Activated T-cell treated with anti-CD3 and anti-CD28 coated beads, Interleukin-2, amount 50 U/mL, for 24 hours (primary cell): ENCODE measurements around the gene SUGCT.
"Not testable (repeated sequence)": the region's sequence is repeated elsewhere in the genome, so short reads cannot be mapped to it uniquely, and the experiment has no call there.

Experiments used
- DNase-seq: peaks from one replicate; pipeline ENCODE4 v3.0.0-alpha.2; 2020
- H3K27ac Mint-ChIP-seq: 2 replicates; pipeline ENCODE4 v1.8.0; 2020; ENCODE audit warnings: mild to moderate bottlenecking, mixed read lengths
- H3K27me3 Mint-ChIP-seq: 2 replicates; pipeline ENCODE4 v1.8.0; 2020; ENCODE audit warnings: mixed read lengths
- H3K36me3 Mint-ChIP-seq: 2 replicates; pipeline ENCODE4 v1.8.0; 2020; ENCODE audit warnings: low read depth, mixed read lengths
- H3K4me1 Mint-ChIP-seq: 2 replicates; pipeline ENCODE4 v1.8.0; 2020; ENCODE audit warnings: low read depth, mixed read lengths
- H3K4me3 Mint-ChIP-seq: 2 replicates; pipeline ENCODE4 v1.8.0; 2020; ENCODE audit warnings: mild to moderate bottlenecking, moderate library complexity, mixed read lengths
- H3K9me3 Mint-ChIP-seq: 2 replicates; pipeline ENCODE4 v1.8.0; 2020; ENCODE audit warnings: mixed read lengths

SUGCT gene

DNA sequence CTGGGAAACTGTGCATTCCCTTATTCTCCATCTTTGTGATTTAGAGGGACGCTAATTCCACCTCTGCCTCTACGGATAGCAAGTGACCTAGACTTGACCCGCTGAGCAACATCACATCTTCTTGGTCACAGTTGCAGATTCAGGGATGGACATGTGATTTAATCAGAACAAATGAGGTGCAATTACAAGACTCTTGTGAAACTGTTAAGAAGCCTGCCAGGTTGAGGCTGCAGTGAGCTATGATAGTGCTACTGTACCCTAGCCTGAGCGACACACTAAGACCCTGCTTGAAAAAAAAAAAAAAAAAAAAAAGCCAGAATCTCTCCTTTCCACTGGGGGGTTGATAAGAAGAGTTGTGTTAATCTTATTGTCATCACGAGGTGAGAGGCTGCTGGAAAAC is 14.8 kb upstream of the SUGCT start:
- Mint-ChIP-seq H3K27ac (no peak overlapping the region), H3K36me3 (peaks cover 12% of the 10 kb centered on the region), H3K9me3 (no peaks in the 10 kb centered on the region), H3K27me3 (no peaks in the 10 kb centered on the region), H3K4me1 (no peaks in the 10 kb centered on the region), H3K4me3 (no peak overlapping the region)
- no peak for DNase-seq

DNA sequence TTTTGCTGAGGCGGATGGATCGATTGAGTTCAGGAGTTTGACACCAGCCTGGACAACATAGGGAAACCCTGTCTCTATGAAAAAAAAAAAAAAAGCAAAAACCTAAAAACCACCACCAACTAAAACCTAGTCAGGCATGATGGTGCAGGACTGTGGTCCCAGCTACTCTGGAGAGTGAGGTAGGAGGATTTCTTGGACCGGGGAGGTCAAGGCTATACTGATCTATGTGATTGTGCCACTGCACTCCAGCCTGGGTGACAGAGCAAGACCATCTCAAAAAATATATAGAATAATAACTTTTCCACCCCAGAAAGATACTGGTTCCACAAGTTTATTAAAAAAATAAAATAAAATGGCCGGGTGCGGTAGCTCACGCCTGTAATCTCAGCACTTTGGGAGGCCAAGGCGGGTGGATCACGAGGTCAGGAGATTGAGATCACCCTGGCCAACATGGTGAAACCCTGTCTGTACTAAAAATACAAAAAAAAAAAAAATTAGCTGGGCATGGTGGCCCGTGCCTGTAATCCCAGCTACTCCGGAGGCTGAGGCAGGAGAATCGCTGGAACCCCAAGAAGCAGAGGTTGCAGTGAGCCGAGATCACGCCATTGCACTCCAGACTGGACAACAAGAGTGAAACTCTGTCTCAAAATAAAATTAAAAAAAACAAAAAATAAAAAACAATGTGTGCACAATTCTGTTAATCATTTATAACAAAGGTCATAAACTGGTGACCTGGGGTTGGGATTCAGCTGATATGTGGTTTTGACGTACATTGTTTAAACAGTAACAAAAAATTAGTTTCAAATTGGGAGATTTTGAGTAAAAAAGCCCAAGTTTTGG is 12.5 kb upstream of the SUGCT start:
- H3K27me3 Mint-ChIP-seq, result not testable (repeated sequence)

DNA sequence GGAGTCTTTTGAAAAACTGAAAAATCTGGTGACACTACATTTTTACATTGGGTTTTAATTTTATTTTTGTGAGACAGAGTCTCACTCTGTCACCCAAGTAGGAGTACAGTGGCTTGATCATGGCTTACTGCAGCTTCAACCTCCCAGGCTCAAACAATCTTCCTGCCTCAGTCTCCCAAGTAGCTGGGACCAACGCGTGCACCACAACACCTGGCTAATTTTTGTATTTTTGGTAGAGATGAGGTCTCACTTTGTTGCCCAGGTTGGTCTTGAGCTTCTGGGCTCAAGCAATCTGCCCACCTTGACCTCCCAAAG is 11.9 kb upstream of the SUGCT start:
- H3K9me3 Mint-ChIP-seq, result no peaks in the 10 kb centered on the region
- no peak for DNase-seq

More for the DNA sequence above, 12.5 kb upstream of the SUGCT start:
- H3K4me1 Mint-ChIP-seq, H3K9me3 Mint-ChIP-seq, H3K4me3 Mint-ChIP-seq, DNase-seq, H3K27ac Mint-ChIP-seq: not testable (repeated sequence)
- H3K36me3 Mint-ChIP-seq, result peaks cover 19% of the 10 kb centered on the region

DNA sequence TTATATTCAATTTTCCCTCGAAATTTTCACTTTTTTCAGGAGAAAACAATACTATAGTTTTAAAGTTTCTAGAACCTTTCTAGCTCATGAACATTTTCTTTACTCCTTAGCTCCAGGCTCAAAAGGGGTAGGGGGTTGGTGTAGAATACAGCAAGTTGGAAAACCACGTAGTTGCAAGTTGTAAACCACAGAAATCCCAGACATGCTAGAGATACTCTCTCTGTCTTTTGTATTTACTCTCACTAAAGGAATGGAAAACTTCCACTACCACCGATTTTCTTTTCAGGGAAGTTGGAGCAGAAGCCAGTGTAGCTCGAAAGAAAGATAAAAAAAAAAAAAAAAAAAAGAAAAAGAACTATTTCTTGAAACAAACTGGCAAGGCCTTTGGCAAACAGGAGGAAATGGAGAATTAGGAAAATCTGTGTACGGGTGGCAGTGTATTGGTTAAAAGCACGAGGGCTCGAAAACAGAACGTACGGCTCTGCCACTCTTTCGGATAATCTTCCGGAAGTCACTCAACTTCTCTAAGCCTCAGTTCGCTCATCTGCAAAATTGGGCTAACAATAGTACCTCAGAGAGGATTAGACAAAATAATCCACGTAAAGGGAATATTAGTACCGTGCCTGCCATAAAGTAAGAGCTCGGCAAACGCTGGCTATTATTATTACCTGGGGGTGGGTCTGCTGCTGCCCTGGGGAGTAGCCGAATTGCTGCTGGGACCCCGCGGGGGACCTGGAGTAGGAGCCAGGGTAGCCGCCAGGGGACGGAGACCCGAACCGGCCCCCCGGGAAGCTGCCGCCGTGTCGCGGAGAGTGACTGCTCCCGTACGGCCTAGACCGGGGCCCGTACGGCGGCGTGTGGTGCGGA is 1.0 kb upstream of the SUGCT start:
- H3K4me1 Mint-ChIP-seq, result peaks cover 37% of the 10 kb centered on the region

More for the DNA sequence above, 11.9 kb upstream of the SUGCT start:
- Mint-ChIP-seq H3K4me3 (no peak overlapping the region), H3K4me1 (peaks cover 2% of the 10 kb centered on the region), H3K27ac (no peak overlapping the region), H3K36me3 (peaks cover 24% of the 10 kb centered on the region), H3K27me3 (no peaks in the 10 kb centered on the region)

GRCh38 chr7:40135317-40135610 is 459 bp downstream of the SUGCT start:
- peaks cover 30% of the 10 kb centered on the region for H3K4me1 Mint-ChIP-seq
- no peak for DNase-seq
- H3K4me3 Mint-ChIP-seq, result peak overlapping the region; percentile 93
- no peak overlapping the region for H3K27ac Mint-ChIP-seq
- peaks cover 38% of the 10 kb centered on the region for H3K36me3 Mint-ChIP-seq
- H3K27me3 Mint-ChIP-seq, result peaks cover 6% of the 10 kb centered on the region
- H3K9me3 Mint-ChIP-seq, result no peaks in the 10 kb centered on the region

More for the DNA sequence above, 1.0 kb upstream of the SUGCT start:
- no peak for DNase-seq
- Mint-ChIP-seq H3K27me3 (peaks cover 4% of the 10 kb centered on the region), H3K36me3 (peaks cover 47% of the 10 kb centered on the region), H3K4me3 (peak overlapping the region; percentile 93), H3K9me3 (no peaks in the 10 kb centered on the region), H3K27ac (peak overlapping the region; percentile 99)

GRCh38 chr7:40137563-40137962 is 2.8 kb downstream of the SUGCT start:
- Mint-ChIP-seq H3K9me3 (no peaks in the 10 kb centered on the region), H3K27ac (no peak overlapping the region), H3K27me3 (peaks cover 6% of the 10 kb centered on the region), H3K4me3 (no peak overlapping the region), H3K4me1 (peaks cover 16% of the 10 kb centered on the region), H3K36me3 (peaks cover 17% of the 10 kb centered on the region)
- DNase-seq, result no peak

DNA sequence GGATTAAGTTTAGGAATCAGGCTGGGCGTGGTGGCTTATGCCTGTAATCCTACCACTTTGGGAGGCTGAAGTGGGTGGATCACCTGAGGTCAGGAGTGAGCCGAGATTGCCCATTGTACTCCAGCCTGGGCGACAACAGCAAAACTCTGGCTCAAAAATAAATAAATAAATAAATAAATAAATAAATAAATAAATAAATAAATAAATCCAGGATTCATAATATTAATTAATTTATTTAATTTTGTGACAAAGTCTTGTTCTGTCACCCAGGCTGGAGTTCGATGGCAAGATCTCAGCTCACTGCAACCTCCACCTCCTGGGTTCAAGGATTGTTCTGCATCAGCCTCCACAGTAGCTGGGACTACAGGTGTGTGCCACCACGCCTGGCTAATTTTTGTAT is 4.2 kb downstream of the SUGCT start:
- no peak for DNase-seq
- Mint-ChIP-seq H3K36me3 (peaks cover 6% of the 10 kb centered on the region), H3K27me3 (peaks cover 11% of the 10 kb centered on the region), H3K27ac (no peak overlapping the region), H3K4me3 (no peak overlapping the region), H3K4me1 (peaks cover 8% of the 10 kb centered on the region), H3K9me3 (no peaks in the 10 kb centered on the region)

DNA sequence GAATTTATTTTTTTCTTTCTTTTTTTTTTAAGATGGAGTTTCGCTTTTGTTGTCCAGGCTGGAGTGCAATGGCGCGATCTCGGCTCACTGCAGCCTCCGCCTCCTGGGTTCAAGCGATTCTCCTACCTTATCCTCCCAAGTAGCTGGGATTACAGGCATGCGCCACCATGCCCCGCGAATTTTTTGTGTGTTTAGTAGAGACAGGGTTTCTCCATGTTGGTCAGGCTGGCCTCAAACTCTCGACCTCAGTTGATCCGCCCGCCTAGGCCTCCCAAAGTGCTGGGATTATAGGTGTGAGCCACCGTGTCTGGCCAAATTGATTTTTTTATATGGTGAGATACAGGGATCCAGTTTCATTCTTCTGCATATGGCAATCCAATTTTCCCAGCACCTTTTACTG is 5.1 kb downstream of the SUGCT start:
- H3K4me3 Mint-ChIP-seq, H3K36me3 Mint-ChIP-seq, DNase-seq, H3K4me1 Mint-ChIP-seq, H3K27ac Mint-ChIP-seq, H3K9me3 Mint-ChIP-seq: not testable (repeated sequence)
- H3K27me3 Mint-ChIP-seq, result peaks cover 11% of the 10 kb centered on the region

DNA sequence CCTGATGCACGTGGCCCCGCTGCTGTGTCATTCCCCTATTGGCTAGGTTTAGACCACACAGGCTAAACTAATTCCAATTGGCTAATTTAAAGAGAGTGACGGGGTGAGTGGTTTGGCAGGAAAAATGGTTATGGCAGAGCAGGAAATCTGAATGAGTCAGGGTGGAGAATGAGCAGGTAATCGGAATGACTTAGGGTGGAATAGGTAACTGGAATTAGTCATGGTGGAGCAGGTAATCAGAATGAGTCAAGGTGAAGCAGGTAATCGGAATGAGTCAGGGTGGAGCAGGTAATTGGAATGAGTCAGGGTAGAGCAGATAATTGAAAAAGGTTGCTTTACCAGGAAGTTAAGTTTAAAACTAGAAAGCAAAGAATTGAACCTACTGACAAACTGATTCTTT is 7.1 kb downstream of the SUGCT start:
- H3K9me3 Mint-ChIP-seq, H3K4me1 Mint-ChIP-seq, H3K27ac Mint-ChIP-seq, H3K4me3 Mint-ChIP-seq, DNase-seq, H3K27me3 Mint-ChIP-seq, H3K36me3 Mint-ChIP-seq: not testable (repeated sequence)

- H3K27me3 Mint-ChIP-seq, H3K4me3 Mint-ChIP-seq, H3K4me1 Mint-ChIP-seq, DNase-seq, H3K36me3 Mint-ChIP-seq, H3K27ac Mint-ChIP-seq, H3K9me3 Mint-ChIP-seq: not testable (repeated sequence)
Observed at GRCh38 chr7:40145596-40146130, 10.9 kb downstream of the SUGCT start.

DNA sequence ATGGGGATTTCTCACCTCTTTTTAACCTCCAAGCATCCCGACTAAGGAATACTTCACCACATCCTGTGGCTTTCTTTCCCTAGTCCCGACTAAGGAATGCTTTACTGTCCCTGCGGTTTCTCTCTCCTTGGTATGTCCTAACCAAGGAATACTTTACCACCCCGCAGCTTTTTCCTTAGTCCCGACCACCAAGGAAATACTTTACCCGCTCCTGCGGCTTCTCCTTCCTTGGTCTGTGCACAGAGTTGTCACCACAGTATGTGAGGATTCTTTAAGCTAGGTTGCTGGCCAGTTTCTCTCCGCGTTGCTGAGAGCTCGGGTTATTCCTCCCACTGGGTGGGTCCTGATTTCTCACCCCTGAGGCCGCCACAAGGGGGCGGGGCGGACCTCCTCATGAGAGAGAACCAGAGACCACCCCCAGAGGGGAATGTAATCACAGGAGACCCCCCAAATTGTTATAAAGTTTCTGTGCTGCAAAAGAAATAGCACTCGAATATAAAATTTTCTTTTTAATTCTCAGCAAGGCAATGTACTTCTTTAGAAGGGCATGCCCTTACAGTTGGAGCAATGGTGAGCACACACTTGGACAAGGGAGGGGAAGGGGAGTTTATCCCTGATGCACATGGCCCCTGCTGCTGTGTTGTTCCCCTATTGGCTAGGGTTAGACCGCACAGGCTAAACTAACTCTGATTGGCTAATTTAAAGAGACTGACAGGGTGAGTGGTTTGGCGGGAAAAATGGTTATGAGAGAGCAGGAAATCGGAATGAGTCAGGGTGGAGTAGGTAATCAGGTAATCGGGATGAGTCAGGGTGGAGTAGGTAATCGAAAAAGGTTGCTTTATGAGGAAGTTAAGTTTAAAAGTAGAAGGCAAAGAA is 12.8 kb downstream of the SUGCT start:
- no peaks in the 10 kb centered on the region for H3K36me3 Mint-ChIP-seq
- DNase-seq, result no peak
- H3K9me3 Mint-ChIP-seq, result no peaks in the 10 kb centered on the region
- H3K27ac Mint-ChIP-seq, result no peak overlapping the region
- no peak overlapping the region for H3K4me3 Mint-ChIP-seq
- peaks cover 5% of the 10 kb centered on the region for H3K27me3 Mint-ChIP-seq
- H3K4me1 Mint-ChIP-seq, result no peaks in the 10 kb centered on the region

GRCh38 chr7:40148247-40148580 is 13.4 kb downstream of the SUGCT start:
- H3K9me3 Mint-ChIP-seq, H3K27ac Mint-ChIP-seq, H3K27me3 Mint-ChIP-seq: not testable (repeated sequence)

GRCh38 chr7:40148671-40149070 is 13.9 kb downstream of the SUGCT start:
- no peaks in the 10 kb centered on the region for H3K9me3 Mint-ChIP-seq
- no peak overlapping the region for H3K4me3 Mint-ChIP-seq
- H3K27ac Mint-ChIP-seq, result no peak overlapping the region
- no peaks in the 10 kb centered on the region for H3K4me1 Mint-ChIP-seq
- no peaks in the 10 kb centered on the region for H3K36me3 Mint-ChIP-seq
- no peak for DNase-seq
- H3K27me3 Mint-ChIP-seq, result peaks cover under 1% of the 10 kb centered on the region

More at GRCh38 chr7:40148247-40148580, 13.4 kb downstream of the SUGCT start:
- H3K36me3 Mint-ChIP-seq, H3K4me3 Mint-ChIP-seq, H3K4me1 Mint-ChIP-seq, DNase-seq: not testable (repeated sequence)

DNA sequence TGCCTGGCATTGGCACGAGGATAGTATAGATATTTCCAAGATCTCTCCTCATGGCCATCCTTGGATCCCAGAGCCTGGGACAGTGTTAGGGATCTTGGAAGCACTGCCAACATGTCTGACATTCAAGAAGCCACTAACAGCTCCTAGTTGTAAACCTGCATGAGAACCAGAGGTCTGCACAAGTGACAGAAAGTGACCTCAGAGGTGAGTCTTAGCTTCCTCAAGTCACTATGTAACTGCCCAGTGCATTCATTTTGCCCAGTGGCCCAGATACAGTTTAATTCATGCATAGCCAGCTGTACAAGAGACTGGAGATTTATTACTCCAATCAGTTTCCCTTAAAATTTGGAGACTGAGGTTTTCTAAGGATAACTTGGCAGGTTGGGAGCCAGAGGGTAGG is 16.7 kb downstream of the SUGCT start:
- H3K36me3 Mint-ChIP-seq, result no peaks in the 10 kb centered on the region
- no peaks in the 10 kb centered on the region for H3K27me3 Mint-ChIP-seq
- H3K27ac Mint-ChIP-seq, result no peak overlapping the region
- H3K4me3 Mint-ChIP-seq, result no peak overlapping the region
- H3K9me3 Mint-ChIP-seq, result no peaks in the 10 kb centered on the region
- DNase-seq, result no peak
- no peaks in the 10 kb centered on the region for H3K4me1 Mint-ChIP-seq
